ENCODE measurements around the gene BACE2.

GRCh38 chr21:41196993-41197392, 29.0 kb downstream of the BACE2 start:
- TF ChIP-seq, protein P1, sequence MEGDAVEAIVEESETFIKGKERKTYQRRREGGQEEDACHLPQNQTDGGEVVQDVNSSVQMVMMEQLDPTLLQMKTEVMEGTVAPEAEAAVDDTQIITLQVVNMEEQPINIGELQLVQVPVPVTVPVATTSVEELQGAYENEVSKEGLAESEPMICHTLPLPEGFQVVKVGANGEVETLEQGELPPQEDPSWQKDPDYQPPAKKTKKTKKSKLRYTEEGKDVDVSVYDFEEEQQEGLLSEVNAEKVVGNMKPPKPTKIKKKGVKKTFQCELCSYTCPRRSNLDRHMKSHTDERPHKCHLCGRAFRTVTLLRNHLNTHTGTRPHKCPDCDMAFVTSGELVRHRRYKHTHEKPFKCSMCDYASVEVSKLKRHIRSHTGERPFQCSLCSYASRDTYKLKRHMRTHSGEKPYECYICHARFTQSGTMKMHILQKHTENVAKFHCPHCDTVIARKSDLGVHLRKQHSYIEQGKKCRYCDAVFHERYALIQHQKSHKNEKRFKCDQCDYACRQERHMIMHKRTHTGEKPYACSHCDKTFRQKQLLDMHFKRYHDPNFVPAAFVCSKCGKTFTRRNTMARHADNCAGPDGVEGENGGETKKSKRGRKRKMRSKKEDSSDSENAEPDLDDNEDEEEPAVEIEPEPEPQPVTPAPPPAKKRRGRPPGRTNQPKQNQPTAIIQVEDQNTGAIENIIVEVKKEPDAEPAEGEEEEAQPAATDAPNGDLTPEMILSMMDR (conservative IDR thresholded peaks at IDR 0.05) = no peak
- no peak for TF ChIP-seq ZFX (IDR thresholded peaks at IDR 0.05)
